H1 (cell line): ENCODE results near the gene OBP2B.
"Not testable (repeated sequence)": the region's sequence is repeated elsewhere in the genome, so short reads cannot be mapped to it uniquely, and the experiment has no call there.

Experiments
- CEBPB ChIP-seq: IDR thresholded peaks from 2 replicates; pipeline ENCODE4 v1.6.1; 2012; ENCODE audit warnings: low read depth, low read length
- EP300 ChIP-seq, 2 experiments: IDR thresholded peaks; 1 replicate in 1 of 2; 2 replicates in 1 of 2; pipeline ENCODE4 v1.6.1; 2011 to 2012; ENCODE audit warnings: low read depth in 2 of 2, low read length in 2 of 2, mild to moderate bottlenecking in 2 of 2, borderline replicate concordance in 1 of 2, inconsistent platforms in 1 of 2, moderate library complexity in 1 of 2
- EZH2 ChIP-seq: fragments of 200-600 bp; sonication (generic); IDR thresholded peaks from 2 replicates; pipeline ENCODE4 v1.7.1; 2012; ENCODE audit warnings: low read depth, mild to moderate bottlenecking, moderate library complexity, low read length, inconsistent platforms; ENCODE audit not compliant: severe bottlenecking
- HDAC2 ChIP-seq, 2 experiments: fragments of 300-600 bp in 1 of 2; sonication (generic) in 1 of 2; IDR thresholded peaks; 2 replicates each; pipeline ENCODE4 v1.6.1; 2011 to 2012; ENCODE audit warnings: low read depth in 2 of 2, low read length in 2 of 2, mild to moderate bottlenecking in 2 of 2, moderate library complexity in 2 of 2, borderline replicate concordance in 1 of 2, inconsistent platforms in 1 of 2
- JUND ChIP-seq: IDR thresholded peaks from 2 replicates; pipeline ENCODE4 v1.6.1; 2011; ENCODE audit warnings: mild to moderate bottlenecking, improper control_type of control experiment, low read length
- MAFK ChIP-seq: IDR thresholded peaks from 2 replicates; pipeline ENCODE4 v1.6.1; 2012; ENCODE audit warnings: low read depth, mild to moderate bottlenecking, improper control_type of control experiment, low read length
- MAX ChIP-seq: IDR thresholded peaks from 2 replicates; pipeline ENCODE4 v1.6.1; 2012; ENCODE audit warnings: inconsistent platforms
- POLR2AphosphoS5 ChIP-seq: IDR thresholded peaks from 2 replicates; pipeline ENCODE4 v1.6.1; 2011; ENCODE audit warnings: low read depth, low read length
- RAD21 ChIP-seq, 2 experiments: IDR thresholded peaks in 1 of 2; conservative IDR thresholded peaks in 1 of 2; 2 replicates each; pipeline ENCODE4 v1.6.1; 2011; ENCODE audit warnings: low read depth in 2 of 2, low read length in 2 of 2, improper control_type of control experiment in 1 of 2, inconsistent platforms in 1 of 2, mild to moderate bottlenecking in 1 of 2, moderate library complexity in 1 of 2
- SIN3A ChIP-seq, 2 experiments: IDR thresholded peaks in 1 of 2; conservative IDR thresholded peaks in 1 of 2; 2 replicates each; pipeline ENCODE4 v1.6.1; 2011 to 2012; ENCODE audit warnings: low read length in 2 of 2, improper control_type of control experiment in 1 of 2, low read depth in 1 of 2, mild to moderate bottlenecking in 1 of 2
- TF ChIP-seq, protein P1 (sequence below), 3 experiments: IDR thresholded peaks; 1 replicate in 2 of 3; 2 replicates in 1 of 3; pipeline versions ENCODE4 v1.5.1 to v1.6.1; 2011; ENCODE audit warnings: low read length in 3 of 3, mild to moderate bottlenecking in 3 of 3, inconsistent platforms in 2 of 3, low read depth in 1 of 3, moderate library complexity in 1 of 3; ENCODE audit not compliant: insufficient read depth in 1 of 3; ENCODE audit errors: control extremely low read depth in 1 of 3

DNA sequence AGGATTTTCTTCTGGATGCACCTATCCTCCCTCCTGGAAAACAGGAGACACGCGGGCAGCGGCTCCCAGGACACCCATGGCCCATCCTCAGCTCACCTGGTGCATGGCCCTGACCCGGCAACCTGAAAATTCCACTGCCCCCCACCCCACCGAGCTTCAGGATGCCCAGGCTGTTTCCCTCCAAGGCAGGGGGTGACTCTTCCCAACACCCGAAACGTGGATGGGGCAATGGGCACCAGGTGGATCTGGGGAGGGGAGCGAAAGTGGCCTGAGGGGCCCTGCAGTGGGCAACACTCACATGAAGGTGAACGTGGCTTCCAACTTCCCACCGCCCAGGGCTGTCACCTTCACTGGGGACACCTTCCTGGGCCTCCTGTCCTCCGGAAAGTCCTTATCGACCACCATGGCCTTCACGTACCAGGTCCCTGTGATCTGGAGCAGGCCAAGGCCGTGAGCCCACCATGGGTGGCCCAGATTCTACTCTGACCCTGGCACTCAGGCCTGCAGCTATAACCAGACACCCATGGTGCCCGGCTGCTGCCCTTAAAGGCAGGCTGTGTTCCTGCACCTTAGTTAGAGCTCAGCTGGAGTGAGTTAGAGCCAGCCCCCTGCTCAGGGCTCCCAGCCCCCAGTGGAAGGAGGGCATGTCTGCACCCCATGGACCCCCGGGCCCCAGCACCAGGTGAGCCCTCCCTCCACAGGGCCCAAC, 725 bp downstream of the OBP2B start:
- TF ChIP-seq RAD21 (IDR thresholded peaks at IDR 0.05 in 1 of 2, conservative IDR thresholded peaks at IDR 0.05 in 1 of 2; ENCODE audit: low read depth in 2 of 2, low read length in 2 of 2); MAFK; EP300 (IDR thresholded peaks at IDR 0.05; ENCODE audit: borderline replicate concordance in 1 of 2, low read depth in 2 of 2, low read length in 2 of 2); SIN3A (conservative IDR thresholded peaks at IDR 0.05 in 1 of 2, IDR thresholded peaks at IDR 0.05 in 1 of 2; ENCODE audit: low read depth in 1 of 2, low read length in 2 of 2); JUND; POLR2AphosphoS5; MAX; CEBPB; HDAC2 (IDR thresholded peaks at IDR 0.05; ENCODE audit: borderline replicate concordance in 1 of 2, low read depth in 2 of 2, low read length in 2 of 2); EZH2: not testable (repeated sequence)
- TF ChIP-seq, protein P1, sequence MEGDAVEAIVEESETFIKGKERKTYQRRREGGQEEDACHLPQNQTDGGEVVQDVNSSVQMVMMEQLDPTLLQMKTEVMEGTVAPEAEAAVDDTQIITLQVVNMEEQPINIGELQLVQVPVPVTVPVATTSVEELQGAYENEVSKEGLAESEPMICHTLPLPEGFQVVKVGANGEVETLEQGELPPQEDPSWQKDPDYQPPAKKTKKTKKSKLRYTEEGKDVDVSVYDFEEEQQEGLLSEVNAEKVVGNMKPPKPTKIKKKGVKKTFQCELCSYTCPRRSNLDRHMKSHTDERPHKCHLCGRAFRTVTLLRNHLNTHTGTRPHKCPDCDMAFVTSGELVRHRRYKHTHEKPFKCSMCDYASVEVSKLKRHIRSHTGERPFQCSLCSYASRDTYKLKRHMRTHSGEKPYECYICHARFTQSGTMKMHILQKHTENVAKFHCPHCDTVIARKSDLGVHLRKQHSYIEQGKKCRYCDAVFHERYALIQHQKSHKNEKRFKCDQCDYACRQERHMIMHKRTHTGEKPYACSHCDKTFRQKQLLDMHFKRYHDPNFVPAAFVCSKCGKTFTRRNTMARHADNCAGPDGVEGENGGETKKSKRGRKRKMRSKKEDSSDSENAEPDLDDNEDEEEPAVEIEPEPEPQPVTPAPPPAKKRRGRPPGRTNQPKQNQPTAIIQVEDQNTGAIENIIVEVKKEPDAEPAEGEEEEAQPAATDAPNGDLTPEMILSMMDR (IDR thresholded peaks at IDR 0.05; ENCODE audit: control extremely low read depth in 1 of 3, insufficient read depth in 1 of 3, low read depth in 1 of 3, low read length in 3 of 3): not testable (repeated sequence)
